ENCODE results near the gene NADK2.

Gene NADK2

DNA sequence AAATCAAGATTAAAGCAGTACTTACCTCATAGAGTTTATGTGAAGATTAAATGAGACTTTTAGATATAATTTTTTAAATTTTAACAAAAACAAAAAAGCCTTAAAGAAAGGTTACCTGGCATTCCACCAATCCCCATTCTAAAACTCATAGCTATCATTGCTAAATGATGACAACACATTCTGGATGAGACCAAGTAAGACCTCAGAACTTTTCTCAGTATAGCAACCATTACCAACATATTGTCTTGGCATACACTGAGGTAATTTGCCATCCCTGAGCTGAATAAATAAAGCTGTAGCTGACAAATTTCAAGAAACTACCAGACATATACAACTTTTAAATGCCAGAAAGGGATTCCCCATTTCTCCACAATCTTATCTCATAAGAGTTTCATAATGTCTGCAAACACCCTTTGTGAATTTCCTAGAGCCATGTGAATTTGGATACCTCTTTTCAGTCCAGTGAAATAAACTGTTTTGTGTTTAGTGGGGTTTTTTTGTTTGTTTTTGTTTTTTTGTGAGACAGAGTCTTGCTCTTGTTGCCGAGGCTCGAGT lies 30.5 kb upstream of the NADK2 start:
- H3K4me1 ChIP-seq (ENCODE audit: low read length), result no peaks in the 10 kb centered on the region
- no peak for TF ChIP-seq EZH2phosphoT487 (IDR thresholded peaks at IDR 0.05; ENCODE audit: low read depth)
- TF ChIP-seq CTCF (IDR thresholded peaks at IDR 0.05; ENCODE audit: low read depth, low read length), result no peak
- no peaks in the 10 kb centered on the region for H3K9me3 ChIP-seq (ENCODE audit: insufficient read depth, low read length)
- no peaks in the 10 kb centered on the region for H3K79me2 ChIP-seq (ENCODE audit: low read length)
- H3K4me2 ChIP-seq (ENCODE audit: low read length), result no peak overlapping the region
- H3K4me3 ChIP-seq (ENCODE audit: low read length), result no peak overlapping the region
- H3K27ac ChIP-seq (ENCODE audit: low read length), result no peak overlapping the region
- H3K27me3 ChIP-seq (ENCODE audit: low read depth, low read length), result no peaks in the 10 kb centered on the region
- no peaks in the 10 kb centered on the region for H4K20me1 ChIP-seq (ENCODE audit: insufficient read depth, low read length)
- no peak overlapping the region for H3K9ac ChIP-seq (ENCODE audit: low read length)
- H3K36me3 ChIP-seq (replicated peaks; ENCODE audit: low read depth, low read length), result no peaks in the 10 kb centered on the region
- no peak overlapping the region for H2AFZ ChIP-seq (ENCODE audit: low read depth, low read length)

GRCh38 chr5:36270876-36271575 lies 29.3 kb upstream of the NADK2 start:
- Histone ChIP-seq H3K9ac (ENCODE audit: low read length) (no peak overlapping the region), H3K9me3 (ENCODE audit: insufficient read depth, low read length) (no peaks in the 10 kb centered on the region), H3K36me3 (replicated peaks; ENCODE audit: low read depth, low read length) (no peaks in the 10 kb centered on the region), H3K27me3 (ENCODE audit: low read depth, low read length) (no peaks in the 10 kb centered on the region), H3K4me2 (ENCODE audit: low read length) (no peak overlapping the region), H4K20me1 (ENCODE audit: insufficient read depth, low read length) (no peaks in the 10 kb centered on the region), H3K79me2 (ENCODE audit: low read length) (no peaks in the 10 kb centered on the region), H2AFZ (ENCODE audit: low read depth, low read length) (no peak overlapping the region), H3K4me3 (ENCODE audit: low read length) (no peak overlapping the region), H3K27ac (ENCODE audit: low read length) (no peak overlapping the region), H3K4me1 (ENCODE audit: low read length) (no peaks in the 10 kb centered on the region)
- TF ChIP-seq CTCF (IDR thresholded peaks at IDR 0.05; ENCODE audit: low read depth, low read length) (no peak), EZH2phosphoT487 (IDR thresholded peaks at IDR 0.05; ENCODE audit: low read depth) (no peak)

DNA sequence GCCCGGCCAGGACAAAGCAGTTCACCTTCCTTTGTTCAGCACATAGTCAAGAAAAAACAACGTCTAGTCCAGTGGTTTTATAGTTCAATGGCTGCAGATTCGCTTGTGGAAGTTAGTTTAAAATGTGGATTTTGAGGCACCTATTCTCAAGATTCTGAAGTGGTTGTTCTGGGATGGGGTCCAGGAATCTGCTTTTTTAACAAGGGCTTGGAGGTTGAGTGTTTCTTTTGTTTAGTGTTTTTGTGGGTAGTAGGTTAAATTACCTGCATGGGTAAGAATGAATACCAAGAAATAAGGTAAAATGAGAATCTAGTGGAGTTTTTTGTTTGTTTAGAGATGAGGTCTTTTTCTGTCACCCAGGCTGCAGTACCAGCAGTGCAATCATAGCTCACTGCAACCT lies 28.4 kb upstream of the NADK2 start:
- Histone ChIP-seq H3K9me3 (ENCODE audit: insufficient read depth, low read length) (no peaks in the 10 kb centered on the region), H3K9ac (ENCODE audit: low read length) (no peak overlapping the region), H2AFZ (ENCODE audit: low read depth, low read length) (no peak overlapping the region), H3K79me2 (ENCODE audit: low read length) (no peaks in the 10 kb centered on the region), H3K4me2 (ENCODE audit: low read length) (no peak overlapping the region), H3K27me3 (ENCODE audit: low read depth, low read length) (no peaks in the 10 kb centered on the region), H4K20me1 (ENCODE audit: insufficient read depth, low read length) (no peaks in the 10 kb centered on the region), H3K4me1 (ENCODE audit: low read length) (no peaks in the 10 kb centered on the region), H3K27ac (ENCODE audit: low read length) (no peak overlapping the region), H3K36me3 (replicated peaks; ENCODE audit: low read depth, low read length) (no peaks in the 10 kb centered on the region), H3K4me3 (ENCODE audit: low read length) (no peak overlapping the region)
- no peak for TF ChIP-seq CTCF (IDR thresholded peaks at IDR 0.05; ENCODE audit: low read depth, low read length)
- TF ChIP-seq EZH2phosphoT487 (IDR thresholded peaks at IDR 0.05; ENCODE audit: low read depth), result no peak

- H3K4me3 ChIP-seq (ENCODE audit: low read length), result no peak overlapping the region
- H3K4me2 ChIP-seq (ENCODE audit: low read length), result no peak overlapping the region
- no peaks in the 10 kb centered on the region for H3K79me2 ChIP-seq (ENCODE audit: low read length)
- H3K27me3 ChIP-seq (ENCODE audit: low read depth, low read length), result no peaks in the 10 kb centered on the region
- H3K36me3 ChIP-seq (replicated peaks; ENCODE audit: low read depth, low read length), result no peaks in the 10 kb centered on the region
- H3K9ac ChIP-seq (ENCODE audit: low read length), result no peak overlapping the region
- no peak overlapping the region for H3K27ac ChIP-seq (ENCODE audit: low read length)
- H4K20me1 ChIP-seq (ENCODE audit: insufficient read depth, low read length), result no peaks in the 10 kb centered on the region
- TF ChIP-seq EZH2phosphoT487 (IDR thresholded peaks at IDR 0.05; ENCODE audit: low read depth) (no peak), CTCF (IDR thresholded peaks at IDR 0.05; ENCODE audit: low read depth, low read length) (no peak)
- no peak overlapping the region for H2AFZ ChIP-seq (ENCODE audit: low read depth, low read length)
- no peaks in the 10 kb centered on the region for H3K9me3 ChIP-seq (ENCODE audit: insufficient read depth, low read length)
- no peaks in the 10 kb centered on the region for H3K4me1 ChIP-seq (ENCODE audit: low read length)
Observed at GRCh38 chr5:36269478-36269877, 27.8 kb upstream of the NADK2 start.

Data from OCI-LY3 (cell line).